ENCODE measurements around the gene HS6ST2.

Gene HS6ST2

GRCh38 chrX:132795181-132795580 lies 163.2 kb downstream of the HS6ST2 start:
- DNase-seq (ENCODE audit: low spot score), result no peak

GRCh38 chrX:132791714-132792113 lies 166.7 kb downstream of the HS6ST2 start:
- no peak for DNase-seq (ENCODE audit: low spot score)

- DNase-seq (ENCODE audit: low spot score), result no peak
Observed at GRCh38 chrX:132790329-132790728, 168.1 kb downstream of the HS6ST2 start.

DNA sequence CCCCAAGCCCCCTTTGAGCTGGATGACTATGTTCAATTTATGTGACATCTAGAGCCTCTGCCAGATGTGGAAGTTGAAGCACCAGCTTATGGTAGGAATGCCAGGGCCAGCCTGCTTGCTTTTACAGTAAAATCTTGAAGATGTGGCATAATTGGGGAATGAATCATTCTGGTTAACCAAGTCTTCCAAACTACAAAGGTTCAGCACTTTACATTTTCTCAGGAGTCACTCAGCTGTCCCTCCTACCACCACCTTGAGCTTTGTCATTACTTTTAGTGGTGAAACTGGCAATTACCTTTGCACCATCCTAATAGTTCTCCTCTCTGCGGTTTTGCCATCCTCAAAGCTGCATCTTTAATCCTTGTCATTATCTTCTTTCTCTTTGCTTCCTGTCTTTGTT lies 172.2 kb downstream of the HS6ST2 start:
- no peak for DNase-seq (ENCODE audit: low spot score)

GRCh38 chrX:132778917-132779316 lies 179.5 kb downstream of the HS6ST2 start:
- no peak for DNase-seq (ENCODE audit: low spot score)

- no peak for DNase-seq (ENCODE audit: low spot score)
Observed at GRCh38 chrX:132776486-132777210, 181.8 kb downstream of the HS6ST2 start.

DNA sequence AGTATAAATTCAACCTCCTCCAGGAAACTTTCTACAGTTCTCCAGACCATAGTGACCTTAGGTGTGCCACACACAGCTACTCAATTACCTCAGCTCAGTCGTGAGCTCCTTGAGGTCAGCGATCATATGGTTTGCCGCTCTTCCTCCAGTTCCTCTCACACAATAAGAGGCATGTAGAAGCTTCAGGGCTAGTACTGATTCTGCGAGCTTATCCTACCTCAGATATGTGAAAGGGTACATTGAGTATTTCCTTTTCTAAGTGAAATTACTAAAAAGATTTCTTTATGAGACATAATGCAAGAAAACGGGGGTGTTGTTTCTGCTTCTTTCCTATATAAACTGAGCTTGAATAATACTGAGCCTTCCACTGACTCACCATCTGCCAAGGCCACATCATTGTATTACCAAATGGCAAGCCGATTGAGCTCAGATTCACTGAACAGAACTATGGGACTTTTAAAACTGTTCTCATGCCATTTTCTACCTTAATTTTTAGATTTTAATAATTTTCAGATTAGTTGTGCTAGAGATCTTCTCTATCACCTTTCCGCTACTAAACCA lies 183.1 kb downstream of the HS6ST2 start:
- no peak for DNase-seq (ENCODE audit: low spot score)

GRCh38 chrX:132774010-132774714 lies 184.3 kb downstream of the HS6ST2 start:
- no peak for DNase-seq (ENCODE audit: low spot score)

DNA sequence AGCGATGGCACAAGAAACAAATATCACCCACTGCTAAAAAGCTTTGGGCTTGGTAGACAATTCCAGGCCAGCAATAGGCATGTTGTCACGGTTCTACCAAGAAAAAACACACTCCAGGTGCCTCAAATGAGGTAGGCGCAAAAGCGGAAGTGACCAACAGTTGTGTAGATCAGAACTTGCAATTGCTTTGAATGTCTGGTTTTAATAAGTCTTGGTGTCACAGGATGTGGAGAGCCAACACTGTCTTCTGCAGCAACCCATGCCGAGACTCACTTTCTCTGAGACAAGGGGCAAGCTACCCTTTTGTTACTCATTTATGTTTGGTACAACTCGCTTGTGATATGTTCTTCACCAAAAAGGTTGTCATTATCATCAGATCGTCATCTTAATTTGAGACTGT lies 188.8 kb downstream of the HS6ST2 start:
- no peak for DNase-seq (ENCODE audit: low spot score)

DNA sequence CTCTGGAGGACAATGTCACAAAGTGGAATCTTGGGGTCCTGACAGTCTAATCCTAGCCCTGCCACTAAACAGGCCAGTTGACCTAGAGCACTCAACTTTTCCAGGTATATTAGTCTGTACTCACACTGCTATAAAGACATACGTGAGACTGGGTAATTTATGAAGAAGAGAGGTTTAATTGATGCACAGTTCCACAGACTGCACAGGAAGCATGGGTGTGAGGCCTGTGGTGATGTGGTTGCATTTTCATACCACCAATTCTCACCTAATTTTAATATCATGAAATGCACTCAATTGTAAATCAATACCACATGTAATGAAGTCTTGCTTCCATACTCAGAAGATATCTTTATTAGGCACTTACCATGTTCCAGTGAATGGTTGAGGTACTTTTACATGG lies 192.0 kb downstream of the HS6ST2 start:
- no peak for DNase-seq (ENCODE audit: low spot score)

DNA sequence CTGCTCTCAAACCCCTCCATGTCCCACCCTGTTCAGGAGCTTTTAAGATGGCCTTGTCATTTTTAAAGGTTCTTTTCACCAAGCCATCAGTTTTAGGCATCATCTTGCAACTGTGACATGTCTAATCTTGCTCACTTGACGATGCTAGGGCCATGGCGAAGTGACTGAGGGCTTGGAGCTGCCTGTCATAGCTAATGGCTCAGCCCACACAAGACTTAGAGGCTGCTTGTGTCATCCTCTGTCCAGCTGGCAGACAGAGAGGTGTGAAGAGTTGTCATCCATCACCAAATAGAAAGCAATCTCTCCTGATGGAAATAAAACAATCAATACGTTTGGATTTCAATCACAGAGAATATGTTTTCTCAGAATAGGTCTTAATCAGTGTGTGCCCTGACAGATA lies 194.9 kb downstream of the HS6ST2 start:
- no peak for DNase-seq (ENCODE audit: low spot score)

DNA sequence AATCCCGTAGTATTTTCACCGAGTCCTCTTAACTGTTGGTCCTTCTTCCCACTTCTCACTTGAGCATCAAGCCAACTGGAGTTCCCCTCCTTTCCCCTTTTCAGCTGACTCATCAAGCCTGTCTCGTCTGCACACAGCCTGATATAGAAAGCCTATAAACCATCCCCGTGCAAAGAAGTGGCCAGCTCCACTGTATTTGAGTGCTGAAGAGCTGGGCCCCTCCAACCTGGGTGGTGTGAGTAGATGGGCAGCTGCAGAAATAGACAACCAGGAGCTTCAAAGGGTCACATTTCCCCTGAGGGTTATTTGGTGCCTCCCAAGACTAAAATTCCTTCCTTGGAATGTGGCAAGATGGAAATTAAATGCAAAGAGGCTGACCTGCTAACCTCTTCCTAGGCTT lies 199.7 kb downstream of the HS6ST2 start:
- no peak for DNase-seq (ENCODE audit: low spot score)

GRCh38 chrX:132757066-132757623 lies 201.3 kb downstream of the HS6ST2 start:
- DNase-seq (ENCODE audit: low spot score), result no peak

DNA sequence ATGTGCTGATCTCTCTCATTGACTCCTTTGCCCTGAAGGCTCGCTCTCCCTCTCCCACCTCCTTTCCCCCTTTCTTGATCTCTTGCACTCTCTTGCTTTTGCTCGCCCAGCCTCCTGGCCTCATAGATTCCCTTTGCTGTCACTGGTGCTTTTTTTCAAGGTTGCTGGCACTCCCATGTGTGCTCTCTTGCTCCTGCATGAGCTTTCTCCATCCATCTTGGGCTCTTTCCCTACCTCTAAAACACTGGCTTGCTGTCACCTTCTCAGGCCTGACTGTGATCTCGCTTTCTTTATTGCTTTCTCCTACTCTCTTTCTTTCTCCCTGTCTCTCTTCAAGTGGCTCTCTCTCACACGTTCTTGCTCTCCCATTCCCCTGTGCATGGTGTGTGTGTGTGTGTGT lies 202.0 kb downstream of the HS6ST2 start:
- DNase-seq (ENCODE audit: low spot score), result no peak

GRCh38 chrX:132751063-132751690 lies 207.3 kb downstream of the HS6ST2 start:
- DNase-seq (ENCODE audit: low spot score), result no peak

GRCh38 chrX:132750331-132751062 lies 207.9 kb downstream of the HS6ST2 start:
- no peak for DNase-seq (ENCODE audit: low spot score)

GRCh38 chrX:132749406-132749805 lies 209.0 kb downstream of the HS6ST2 start:
- no peak for DNase-seq (ENCODE audit: low spot score)

GRCh38 chrX:132748909-132749308 lies 209.5 kb downstream of the HS6ST2 start:
- DNase-seq (ENCODE audit: low spot score), result no peak

DNA sequence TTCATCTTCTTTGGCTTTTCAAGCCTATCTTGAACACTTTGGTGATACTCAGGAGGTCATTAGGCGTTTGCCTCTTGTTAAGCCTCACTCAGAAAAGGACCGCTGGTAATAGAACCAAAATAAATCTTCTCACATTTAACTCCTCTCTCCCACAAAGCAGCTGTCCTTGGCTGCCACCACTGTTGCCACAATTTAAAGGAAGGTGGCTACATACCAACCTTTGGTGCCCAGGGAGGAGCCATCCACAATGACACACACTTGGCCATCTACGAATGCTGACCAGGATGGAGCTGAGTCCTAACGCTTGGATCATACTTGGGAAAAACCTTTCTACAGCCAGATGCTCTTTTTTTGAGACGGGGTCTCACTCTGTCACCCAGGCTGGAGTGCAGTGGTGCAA lies 210.2 kb downstream of the HS6ST2 start:
- DNase-seq (ENCODE audit: low spot score), result no peak

DNA sequence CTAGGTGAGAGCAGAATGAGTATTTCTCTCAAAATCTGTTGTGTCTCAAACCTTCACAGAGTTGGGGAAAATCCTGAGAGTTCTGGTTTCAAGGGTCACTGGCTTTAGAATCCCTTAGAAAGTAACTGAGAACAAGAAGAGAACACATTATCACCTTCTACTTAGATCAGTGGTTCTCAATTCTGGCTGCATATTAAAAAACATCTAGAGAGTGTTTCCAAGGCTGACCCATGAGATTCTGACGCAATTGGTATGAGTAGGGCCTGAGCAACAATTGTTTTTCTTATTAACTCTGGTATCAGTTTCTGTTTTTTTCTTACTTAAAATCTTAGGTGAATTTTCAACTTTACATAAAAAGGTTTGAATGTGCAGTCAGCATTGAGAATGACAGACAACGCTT lies 212.8 kb downstream of the HS6ST2 start:
- DNase-seq (ENCODE audit: low spot score), result no peak

DNA sequence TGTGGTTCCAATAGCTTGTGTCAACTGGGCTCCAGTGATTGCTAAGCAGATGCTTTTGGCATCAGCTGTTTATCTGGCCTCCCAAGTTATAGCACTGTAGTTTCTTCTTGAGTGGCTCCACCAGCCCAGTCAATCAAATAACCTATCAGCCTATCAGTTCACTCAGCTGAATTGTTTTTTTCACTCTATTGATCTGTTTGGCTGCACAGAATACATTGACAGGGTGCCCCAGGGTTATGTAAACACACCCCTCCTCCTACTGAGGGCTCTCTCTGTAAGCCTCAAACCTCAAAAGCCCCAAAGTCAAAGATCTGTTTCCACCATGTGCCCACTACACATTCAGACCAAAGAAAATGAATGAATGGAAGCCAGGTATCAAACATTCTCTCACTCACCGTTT lies 214.0 kb downstream of the HS6ST2 start:
- no peak for DNase-seq (ENCODE audit: low spot score)

DNA sequence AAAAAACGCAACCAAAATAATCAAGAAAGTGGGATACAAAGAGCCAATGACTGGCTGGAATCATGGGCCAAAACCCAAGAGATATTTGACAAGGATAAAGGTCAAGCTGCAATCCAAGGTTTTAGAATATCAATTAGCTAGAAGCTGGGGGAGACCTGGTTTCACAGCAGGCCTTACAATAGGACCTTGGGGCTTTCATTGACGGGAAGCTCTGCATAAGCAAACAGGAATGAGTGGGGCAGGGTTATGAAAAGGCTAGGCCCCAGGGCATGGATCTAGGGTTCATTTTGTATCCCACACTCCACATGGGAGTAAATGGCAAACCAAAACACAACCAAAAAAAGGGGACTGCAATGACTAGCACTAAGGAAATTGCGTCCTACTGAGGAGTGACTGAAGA lies 215.3 kb downstream of the HS6ST2 start:
- no peak for DNase-seq (ENCODE audit: low spot score)

Data from HuH-7.5 (cell line).